ENCODE results near the gene NBPF1. TPM values are rescaled to one million over a fixed set of nuclear protein-coding genes. Genes with fewer than 3 reads are reported as not detected.
"Not testable (repeated sequence)": the region's sequence is repeated elsewhere in the genome, so short reads cannot be mapped to it uniquely, and the experiment has no call there.

Gene NBPF1
- total RNA-seq, 1 donor from 2014 or later = 12.6 TPM

- DNase-seq (ENCODE audit: low spot score) = peak; percentile 83
- intact Hi-C loops (cut with DNase I) = no loop called here
Observed at GRCh38 chr1:16625497-16626408, 12.4 kb upstream of the NBPF1 start.

- intact Hi-C loops (cut with DNase I) = not testable (repeated sequence)
- DNase-seq (ENCODE audit: low spot score) = peak; percentile 77
Observed at GRCh38 chr1:16623812-16624719, 10.7 kb upstream of the NBPF1 start.

DNA sequence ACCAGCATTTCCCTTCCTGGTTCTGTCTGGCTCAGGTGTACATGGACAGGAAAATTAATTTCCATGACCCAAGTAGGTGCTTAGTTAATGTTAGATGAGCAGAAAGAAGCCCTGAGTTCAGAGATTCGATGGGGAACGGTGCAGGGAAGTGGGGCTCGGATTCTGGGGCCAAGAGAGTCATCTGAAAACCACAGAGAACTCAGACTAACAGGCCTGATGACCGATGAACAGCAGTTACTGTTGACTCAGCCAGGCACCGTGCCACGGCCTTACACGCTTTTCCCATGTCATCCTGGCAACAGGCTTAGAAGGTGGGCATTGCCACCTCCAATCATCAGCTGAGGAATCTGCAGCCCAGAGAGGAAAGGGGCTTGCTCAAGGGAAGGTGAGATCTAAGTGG is 10.0 kb upstream of the NBPF1 start:
- intact Hi-C loops (cut with DNase I) = not testable (repeated sequence)
- peak; percentile 69 for DNase-seq (ENCODE audit: low spot score)

- peak; percentile 74 for DNase-seq (ENCODE audit: low spot score)
- intact Hi-C loops (cut with DNase I) = not testable (repeated sequence)
Observed at GRCh38 chr1:16621681-16622315, 8.4 kb upstream of the NBPF1 start.

- intact Hi-C loops (cut with DNase I) = no loop called here
- DNase-seq (ENCODE audit: low spot score) = no peak
Observed at GRCh38 chr1:16621300-16621658, 7.9 kb upstream of the NBPF1 start.

DNA sequence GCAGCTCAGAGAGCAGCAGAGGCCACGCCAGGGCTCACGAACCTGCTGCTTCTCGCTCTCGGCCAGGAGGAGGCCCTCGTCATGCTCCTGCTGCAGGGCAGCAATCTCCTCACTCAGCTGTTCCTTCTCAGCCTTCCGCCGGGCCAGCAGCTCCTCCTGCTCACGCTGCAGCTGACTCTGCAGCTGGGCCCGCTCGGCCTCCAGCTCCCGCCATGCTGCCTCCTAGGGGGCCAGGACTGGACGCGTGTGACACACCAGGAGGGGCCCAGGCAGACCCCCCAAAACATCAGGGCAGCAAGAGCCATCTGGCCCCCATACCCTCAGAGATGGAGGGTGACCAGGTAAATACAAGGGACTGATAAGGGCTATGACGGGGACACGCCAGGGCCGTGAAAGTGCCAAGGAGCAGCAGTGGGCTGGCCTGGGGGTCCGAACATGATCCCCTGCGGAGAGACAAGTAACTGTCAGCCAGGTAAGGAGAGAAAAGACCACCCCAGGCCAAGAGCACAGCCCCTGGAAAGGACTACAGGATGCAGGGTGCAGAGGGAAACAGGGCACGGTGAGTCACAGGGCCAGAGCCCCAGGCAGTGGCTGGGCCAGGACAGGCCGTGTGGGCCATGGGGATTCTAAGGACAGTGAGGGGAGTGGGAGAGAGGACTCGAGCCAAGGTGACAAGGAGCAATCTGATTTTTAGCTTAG is 6.6 kb upstream of the NBPF1 start:
- intact Hi-C loops (cut with DNase I) = not testable (repeated sequence)
- DNase-seq (ENCODE audit: low spot score) = peak; percentile 76

DNA sequence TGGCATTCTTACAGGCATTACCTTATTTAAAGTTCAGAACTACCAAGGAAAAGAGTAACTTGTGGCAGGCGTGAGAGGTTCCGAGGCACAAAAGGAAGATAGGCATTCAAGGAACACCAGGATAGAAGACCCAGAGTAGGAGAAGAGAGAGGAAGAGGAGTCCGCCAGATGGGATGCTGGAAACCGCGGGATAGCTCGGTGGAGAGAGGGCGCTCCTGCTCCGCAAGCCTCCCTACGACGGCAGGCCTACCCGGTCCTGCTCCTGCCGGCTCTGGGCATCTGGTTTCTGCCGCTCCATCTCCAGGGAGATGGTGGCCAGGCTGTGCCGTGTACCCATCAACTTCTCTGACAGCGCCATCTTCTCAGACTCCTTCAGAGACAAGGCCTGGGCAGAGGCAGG is 5.4 kb upstream of the NBPF1 start:
- DNase-seq (ENCODE audit: low spot score) = peak; percentile 79
- intact Hi-C loops (cut with DNase I) = no loop called here

GRCh38 chr1:16617778-16618580 is 4.6 kb upstream of the NBPF1 start:
- no peak for DNase-seq (ENCODE audit: low spot score)
- intact Hi-C loops (cut with DNase I) = no loop called here

DNA sequence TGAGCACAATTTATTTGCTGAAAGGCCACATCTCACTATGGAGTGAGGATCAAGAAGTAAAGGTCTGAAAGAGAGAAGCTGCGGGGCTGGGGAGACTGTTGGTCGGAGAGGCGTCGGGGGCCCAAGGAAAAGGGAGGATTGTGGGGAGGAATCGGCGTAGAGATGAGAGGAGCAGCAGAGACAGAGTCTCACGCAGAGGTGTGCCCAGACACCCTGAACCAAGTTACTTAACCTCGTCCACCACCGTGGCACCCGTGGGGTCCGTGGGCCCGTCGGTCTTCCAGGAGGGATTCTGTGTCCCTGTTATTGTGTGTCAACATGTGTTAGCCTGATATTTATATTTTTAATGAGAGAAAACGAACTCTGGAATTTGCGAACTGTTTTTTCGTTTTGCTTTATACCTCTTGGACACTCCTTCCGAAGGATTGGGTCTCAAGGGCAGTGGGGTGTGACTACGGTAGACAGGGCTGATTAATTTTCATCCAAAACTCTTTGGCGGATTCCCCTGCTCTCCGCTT is 3.8 kb upstream of the NBPF1 start:
- intact Hi-C loops (cut with DNase I) = no loop called here
- peak; percentile 65 for DNase-seq (ENCODE audit: low spot score)

DNA sequence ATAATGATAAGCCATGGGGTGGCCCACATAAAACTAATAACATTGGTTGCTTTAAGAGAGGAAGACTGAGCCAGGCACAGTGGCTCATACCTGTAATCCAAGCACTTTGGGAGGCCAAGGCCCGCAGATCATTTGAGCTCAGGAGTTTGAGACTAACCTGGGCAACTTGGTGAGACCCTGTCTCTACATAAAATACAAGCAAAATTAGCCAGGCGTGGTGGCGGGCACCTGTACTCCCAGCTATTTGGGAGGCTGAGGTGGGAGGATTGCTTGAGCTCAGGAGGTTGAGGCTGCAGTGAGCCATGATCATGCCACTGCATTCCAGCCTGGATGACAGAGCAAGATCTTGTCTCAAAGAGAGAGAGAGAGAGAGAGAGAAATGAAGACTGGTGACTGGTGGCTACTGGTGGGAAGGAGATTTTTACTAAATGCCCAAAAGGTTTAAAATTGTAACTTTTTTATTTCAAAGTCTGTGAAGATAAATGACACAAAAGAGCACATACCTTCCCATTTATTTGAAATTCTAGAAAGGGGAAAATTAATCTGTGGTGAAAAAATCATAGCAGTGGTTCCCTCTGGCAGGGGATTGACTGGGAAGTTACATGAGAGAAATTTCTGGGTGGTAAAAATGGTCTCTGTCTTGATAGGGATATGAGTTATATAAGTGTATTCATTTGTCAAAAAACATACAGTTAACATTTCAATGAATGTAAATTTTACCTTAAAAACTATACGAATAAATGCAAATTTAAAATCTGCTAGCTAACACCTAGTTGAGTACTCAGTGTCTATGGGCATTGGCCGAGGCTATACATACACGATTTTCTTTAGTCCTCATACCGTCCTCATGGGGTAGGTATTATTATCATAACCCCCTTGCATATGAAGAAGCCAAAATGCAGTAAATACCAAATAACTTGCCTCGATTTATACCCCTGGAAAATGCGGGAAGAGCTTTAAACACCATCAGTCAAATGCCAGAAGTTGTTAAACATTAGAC is 2.2 kb upstream of the NBPF1 start:
- peak; percentile 62 for DNase-seq (ENCODE audit: low spot score)
- intact Hi-C loops (cut with DNase I) = no loop called here

DNA sequence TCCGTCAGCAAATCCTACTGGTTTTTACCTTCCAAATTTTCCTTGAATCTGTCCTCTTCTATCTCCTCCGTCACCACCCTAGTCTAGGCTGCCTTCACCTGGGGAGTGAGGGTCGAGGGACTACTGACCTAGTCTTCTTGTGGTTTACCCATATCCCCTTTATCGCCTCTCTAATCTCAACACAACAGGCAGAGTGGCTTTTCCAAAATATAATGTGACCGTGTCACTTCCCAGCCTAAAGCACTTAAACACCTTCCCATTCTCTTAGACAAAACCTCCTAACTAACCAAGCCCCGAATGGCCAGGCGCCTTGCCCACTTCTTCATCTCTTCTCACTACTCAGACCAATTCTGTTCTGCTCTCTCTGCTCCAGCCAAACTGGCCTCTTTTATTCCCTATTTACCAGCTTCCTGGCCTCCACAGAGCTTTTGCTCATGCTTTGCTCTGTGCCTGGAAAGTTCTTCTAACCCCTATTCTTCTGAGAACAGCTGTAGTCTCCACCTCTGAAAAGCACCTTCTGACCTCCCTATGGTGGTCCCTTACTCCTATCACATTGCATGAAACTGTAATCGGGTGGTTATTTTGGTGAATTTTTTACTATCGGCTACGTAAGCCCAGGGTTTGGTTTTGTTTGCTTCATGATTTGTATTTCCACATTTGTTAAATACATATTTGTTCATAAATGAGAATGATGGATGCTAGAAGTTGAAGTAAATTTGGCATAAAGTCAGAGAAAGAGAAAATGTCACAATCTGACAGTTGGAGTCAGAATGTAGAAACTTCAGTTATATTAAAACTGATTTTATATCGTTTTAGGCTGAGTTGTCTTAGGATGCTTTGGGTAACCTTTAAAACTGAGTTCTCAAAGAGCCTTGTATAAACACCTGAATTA is 1.2 kb upstream of the NBPF1 start:
- intact Hi-C loops (cut with DNase I) = no loop called here
- no peak for DNase-seq (ENCODE audit: low spot score)

DNA sequence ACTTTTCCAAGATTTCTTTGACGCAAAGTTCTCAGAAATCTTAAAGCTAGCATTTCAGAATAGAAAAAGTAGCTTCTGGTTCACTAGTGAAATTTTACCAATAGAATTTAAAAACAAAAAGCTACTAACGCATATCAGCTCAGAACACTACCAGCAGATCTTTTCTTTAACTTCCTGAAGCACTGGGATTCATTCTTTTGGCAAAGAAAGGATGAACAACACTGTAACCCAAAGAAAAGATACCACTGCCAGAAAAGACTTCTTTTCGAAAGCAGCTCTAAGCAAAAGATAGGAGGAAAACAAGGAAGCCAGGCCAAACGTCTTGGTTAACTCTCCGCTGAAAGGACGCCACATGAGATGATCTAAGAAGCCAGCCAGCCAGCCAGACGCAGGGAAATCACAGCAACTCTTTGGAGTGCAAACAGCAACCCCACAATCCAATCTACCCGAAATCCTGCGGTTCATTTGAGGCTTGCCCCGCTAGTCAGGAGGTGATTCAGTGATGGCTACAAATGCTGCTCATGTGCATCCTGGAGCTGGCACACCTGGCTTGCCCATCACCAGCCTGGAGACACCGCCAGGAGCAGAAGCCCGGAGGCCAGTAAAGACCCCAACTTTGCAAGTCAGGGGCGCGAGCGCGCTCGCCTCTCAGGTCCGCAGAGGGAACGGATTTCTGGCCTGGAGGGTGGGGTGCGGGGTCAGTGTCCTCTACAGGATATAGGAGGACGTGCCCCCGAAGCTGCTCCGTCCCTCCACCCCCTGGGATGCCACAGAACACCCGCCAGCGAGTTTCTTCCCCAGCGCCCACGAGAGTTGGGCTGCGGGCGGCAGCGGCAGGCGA is 812 bp downstream of the NBPF1 start:
- intact Hi-C loops (cut with DNase I) = loop anchor here (1.0 kb wide), 1 partner anchor 32 kb away; no protein-coding TSS in a partner anchor
- DNase-seq (ENCODE audit: low spot score) = peak; percentile 82

DNA sequence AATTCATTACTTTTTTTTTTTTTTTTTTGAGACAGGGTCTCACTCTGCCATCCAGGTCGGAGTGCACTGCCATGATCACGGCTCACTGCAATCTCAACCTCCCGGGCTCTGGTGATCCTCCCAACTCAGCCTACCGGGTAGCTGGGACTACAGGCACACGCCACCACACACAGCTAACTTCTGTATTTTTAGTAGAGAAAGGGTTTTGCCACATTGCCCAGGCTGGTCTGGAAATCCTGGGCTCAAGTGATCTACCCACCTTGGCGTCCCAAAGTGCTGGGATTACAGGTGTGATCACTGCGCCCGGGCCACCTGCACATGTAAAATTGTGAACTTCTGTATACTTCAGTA is 1.4 kb downstream of the NBPF1 start:
- intact Hi-C loops (cut with DNase I) = not testable (repeated sequence)
- DNase-seq (ENCODE audit: low spot score) = peak; percentile 66

DNA sequence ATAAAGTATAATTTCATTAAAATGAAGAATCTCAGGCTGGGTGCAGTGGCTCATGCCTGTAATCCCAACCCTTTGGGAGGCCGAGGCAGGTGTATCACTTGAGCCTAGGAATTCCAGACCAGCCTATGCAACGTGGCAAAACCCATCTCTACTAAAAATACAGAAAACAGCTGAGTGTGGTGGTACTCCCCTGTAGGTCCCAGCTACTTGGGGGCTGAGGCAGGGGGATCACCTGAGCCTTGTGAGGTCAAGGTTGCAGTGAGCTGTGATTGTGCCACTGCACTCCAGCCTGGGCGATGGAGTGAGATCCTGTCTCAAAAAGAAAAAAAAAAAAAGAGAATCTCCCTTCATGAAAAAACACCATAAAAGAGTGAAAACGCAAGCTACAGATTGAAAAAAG is 2.2 kb downstream of the NBPF1 start:
- intact Hi-C loops (cut with DNase I) = not testable (repeated sequence)

DNA sequence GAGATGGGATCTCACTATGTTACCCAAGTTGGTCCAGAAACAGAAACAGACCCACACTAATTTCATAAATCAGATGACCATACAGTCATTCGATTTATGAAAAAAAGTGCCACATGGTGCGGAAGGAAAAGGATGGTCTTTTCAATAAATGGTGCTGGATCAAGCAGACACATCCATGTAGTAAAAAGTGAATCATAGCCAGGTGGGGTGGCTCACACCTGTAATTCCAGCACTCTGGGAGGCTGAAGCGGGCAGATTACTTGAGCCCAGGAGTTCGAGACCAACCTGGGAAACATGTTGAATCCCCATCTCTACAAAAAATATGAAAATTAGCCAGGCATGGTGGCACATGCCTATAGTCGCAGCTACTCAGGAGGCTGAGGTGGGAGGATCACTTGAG is 2.8 kb downstream of the NBPF1 start:
- DNase-seq (ENCODE audit: low spot score); intact Hi-C loops (cut with DNase I): not testable (repeated sequence)

More for the DNA sequence above, 2.2 kb downstream of the NBPF1 start:
- DNase-seq (ENCODE audit: low spot score) = not testable (repeated sequence)
